GM19099 (cell line): ENCODE measurements around the gene PSMB9.

Source experiments
- POLR2A ChIP-seq: IDR thresholded peaks from 3 replicates; pipeline ENCODE4 v1.6.1; 2011; ENCODE audit warnings: low read depth; ENCODE audit not compliant: insufficient read length; ENCODE audit errors: extremely low read depth

PSMB9 gene

DNA sequence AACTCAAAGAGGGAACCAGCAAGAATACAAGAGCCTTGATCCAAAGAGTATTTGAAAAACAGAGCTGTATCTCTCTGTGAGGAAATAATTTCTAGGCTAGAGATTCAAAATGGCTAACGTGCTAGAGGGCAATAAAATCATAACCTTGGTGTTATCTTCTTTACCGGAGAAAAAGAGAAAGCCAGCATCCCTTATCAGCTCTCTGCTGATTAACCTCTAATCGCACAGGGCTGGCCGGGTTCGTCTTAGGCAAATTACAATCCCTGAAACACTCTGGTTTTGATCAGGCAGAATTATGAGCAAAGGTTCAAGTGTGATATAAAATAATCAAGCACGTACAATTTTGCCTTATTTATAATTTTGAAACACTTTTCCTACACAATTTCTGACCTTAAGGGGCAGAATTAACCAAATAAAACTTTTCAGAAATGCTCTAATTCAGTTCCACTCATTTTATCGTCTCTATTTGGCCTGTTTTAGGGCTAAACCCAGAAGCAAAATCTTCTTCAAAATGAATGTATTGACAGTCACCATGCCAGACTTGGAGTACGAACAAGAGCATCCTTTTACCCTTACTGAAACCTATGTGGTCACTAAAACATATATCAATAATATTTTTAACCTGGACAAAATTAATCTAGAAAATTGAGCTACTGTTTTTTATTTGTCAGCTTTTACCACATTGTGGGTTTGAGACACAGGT is 13.7 kb downstream of the PSMB9 start:
- TF ChIP-seq POLR2A, result no peak

DNA sequence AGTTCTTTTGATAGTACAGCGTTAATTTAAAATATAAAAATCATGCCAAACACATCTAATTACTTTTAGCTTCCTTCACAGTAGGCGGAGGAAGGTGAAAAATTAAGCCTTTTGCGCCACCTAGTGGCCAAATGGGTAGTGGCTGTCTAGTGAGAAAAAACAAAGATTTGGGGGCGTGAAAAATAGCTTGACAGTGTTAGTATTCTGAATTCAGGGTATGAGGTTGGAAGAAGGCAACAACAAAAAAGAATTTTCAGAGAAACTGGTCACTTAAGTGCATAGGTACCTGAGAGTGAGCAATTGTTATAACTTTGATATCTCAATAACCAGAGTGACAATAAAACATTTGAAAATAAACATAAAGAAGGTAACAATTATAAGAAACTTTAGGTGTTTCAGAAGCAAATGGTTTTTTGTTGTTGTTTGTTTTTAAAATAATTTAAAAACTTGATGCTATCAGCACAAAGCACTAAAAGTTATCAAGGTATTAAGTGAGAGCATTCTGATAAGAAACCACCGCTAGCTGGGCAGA is 14.3 kb downstream of the PSMB9 start:
- no peak for TF ChIP-seq POLR2A

DNA sequence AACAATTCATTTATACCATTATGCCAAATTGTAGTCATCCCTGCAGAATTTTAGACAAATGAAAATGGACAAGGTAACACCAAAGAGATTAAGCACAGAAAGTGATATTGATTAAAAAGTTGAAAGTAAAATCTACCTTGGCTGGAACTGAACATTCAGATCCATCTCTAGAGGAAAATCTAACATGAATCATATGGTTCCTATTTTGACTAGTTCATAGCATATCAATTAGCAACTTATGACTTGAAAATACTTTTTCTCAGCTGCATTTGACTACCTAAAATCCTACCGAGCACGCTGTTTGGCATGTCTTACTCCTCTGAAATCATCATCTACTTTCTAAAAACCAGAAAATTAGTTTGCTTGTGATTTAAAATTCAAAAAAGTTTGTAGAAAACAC is 22.6 kb downstream of the PSMB9 start:
- TF ChIP-seq POLR2A, result no peak

DNA sequence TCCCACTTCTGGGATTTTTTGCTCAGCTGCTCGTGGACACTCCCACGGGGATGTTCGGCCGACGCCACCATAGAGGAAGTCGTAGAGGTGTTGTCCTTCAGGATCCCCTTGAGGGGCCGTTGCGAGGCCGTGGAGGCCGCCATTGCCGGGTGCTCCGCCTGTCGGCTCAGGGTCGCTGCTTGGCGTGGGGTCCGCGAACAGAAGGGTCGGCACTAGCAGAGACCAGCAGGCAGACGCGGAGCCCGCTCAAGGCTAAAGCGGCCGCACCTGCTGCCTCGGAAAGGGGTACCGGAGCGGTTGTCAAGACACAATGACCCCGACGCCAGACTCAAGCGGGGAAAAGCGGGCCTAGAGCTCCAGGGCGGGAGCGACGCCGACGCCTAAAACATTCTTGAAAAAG is 25.7 kb downstream of the PSMB9 start:
- TF ChIP-seq POLR2A, result no peak

DNA sequence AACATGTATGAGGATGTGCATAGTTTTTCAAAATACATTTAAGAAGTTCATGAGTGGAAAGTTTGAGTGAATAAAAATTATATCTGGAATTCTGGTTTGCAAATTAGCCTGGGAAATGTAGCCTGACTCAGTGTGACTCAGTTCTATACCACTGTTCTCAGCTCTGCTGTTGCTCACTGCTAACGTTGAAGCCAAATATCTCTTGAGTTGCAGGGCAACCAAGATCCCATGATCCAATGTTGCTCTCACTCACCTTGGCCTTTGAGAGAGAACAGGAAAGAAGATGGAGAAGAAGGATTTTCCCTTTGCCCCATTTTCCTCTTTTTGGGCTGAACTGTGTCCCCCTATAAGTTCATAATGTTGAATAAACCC is 28.9 kb downstream of the PSMB9 start:
- no peak for TF ChIP-seq POLR2A

DNA sequence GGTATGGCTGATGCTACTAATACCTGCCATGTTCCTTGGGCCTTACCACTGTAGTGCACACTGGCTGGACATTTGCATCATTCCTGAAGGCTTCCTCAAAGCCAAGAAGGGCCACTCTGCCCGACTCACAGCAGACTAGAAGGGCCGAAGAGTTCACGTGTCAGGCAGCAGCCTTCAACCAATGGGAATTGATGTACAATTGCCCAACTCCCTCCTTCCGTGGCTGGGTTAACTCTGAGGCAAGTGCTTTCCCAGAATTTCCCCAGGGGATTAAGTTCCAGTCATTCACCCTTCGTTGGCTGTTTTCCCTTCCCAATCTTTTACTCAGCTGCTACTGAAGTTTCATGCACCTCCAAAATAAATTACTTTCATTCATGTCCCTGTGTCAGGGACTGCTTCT is 29.8 kb downstream of the PSMB9 start:
- no peak for TF ChIP-seq POLR2A

DNA sequence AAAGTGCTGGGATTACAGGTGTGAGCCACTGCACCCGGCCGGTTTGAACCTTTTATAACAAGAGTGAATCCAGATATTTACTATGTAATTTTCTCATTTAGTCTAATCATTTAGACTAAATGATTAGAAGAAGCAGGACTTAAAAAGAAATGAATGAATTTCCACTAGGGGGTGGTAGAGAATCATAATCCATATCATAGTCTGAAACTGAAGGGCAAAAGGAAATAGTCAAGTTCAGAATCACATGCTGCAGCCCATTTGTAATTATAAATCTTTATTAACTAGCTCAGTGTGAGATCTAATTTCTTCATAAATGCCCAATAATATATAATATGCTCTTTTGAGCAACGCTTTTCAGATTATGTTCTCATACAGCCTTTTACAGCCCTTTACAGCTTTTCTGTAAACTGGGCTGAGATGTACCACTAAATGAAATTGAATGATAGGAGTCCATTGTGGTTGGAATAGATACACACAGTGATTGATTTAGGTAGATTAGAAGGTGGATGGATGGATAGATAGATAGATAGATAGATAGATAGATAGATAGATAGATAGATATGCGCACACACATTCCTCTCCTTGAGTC is 31.8 kb downstream of the PSMB9 start:
- TF ChIP-seq POLR2A, result no peak

DNA sequence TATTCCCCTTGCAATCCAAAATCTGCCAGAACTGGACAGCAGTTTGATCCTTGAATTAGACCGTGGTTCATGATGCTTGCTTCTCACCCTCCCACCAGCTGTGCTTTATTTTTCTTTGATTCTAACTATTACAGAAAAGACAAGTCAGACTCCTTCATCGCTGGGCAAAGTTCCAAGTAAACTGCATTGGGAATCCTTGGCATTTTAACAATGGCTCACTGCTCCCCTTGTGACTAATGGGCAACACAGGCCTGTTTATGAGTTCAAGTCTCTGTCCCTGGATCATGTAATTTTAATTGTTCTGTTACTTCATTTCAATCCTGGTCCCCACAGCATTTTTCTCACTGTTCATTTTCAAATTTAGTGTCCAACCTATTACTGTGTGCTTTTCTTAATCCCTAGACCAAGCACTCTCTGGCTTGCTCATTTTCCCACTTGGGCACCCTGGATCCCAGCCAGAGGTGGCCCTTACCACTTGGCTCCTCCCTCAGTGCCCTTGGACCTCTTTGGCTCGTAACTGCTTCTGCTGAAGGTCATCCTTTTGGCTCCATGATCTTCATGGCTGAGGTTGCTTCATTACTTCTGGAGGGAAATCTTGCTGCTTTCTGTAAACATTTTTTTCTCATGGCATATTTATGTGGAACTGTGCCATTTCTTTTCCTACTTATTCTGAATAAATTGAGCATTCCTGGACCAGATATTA is 32.8 kb downstream of the PSMB9 start:
- TF ChIP-seq POLR2A, result no peak

DNA sequence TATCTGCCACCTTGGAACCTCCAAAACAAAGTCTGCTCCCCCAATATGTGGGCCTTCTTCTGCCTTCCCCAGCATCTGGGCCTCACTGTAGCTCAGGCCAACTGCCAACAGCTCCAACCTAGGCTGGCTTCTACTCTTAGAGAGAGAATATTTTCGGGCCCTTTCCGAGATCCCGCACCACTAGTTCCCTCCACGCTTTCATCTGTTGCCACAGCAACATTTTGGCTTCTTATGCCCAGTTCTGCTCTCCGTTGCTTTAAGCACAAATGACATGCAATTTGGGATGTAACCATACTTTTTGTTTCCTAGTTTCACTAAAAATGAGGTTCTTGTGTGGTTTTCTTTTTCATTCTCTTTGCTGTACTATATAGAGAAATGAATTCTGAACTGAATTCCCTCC is 33.6 kb downstream of the PSMB9 start:
- TF ChIP-seq POLR2A, result no peak

DNA sequence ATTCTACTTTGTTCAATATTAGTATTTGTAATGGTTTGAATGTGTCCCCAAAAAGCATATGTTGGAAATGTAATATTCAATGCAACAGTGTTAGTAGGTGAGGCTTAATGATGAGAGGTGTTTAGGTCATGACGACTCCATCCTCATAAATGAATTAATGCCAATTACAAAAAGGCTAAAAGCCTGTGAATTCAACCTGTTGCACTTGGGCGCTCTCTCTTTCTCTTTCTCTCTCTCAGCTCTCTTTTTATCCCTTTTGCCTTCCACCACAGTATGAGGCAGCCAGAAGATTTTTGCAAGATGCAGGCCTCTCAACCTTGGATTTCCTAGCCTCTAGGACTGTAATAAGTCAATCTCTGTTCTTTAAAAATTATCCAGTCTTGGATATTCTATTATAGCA is 34.6 kb downstream of the PSMB9 start:
- no peak for TF ChIP-seq POLR2A

DNA sequence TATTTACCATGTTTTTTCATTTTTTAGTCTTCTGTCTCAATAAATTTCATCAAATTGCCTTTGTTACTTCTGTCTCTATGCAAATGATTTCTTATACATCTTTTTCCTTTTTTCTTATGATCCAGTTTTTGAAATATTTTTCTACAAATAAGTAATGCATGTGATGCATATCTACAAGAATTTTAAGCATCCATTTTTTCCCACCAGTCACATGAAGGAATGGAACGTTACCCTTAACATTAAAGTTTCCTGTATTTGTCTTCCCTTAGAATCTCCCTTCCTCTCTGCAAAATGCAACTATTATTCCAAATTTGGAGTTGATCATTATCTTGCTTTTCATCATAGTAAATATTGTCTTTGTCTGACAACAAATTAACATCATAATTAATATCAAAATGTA is 35.5 kb downstream of the PSMB9 start:
- TF ChIP-seq POLR2A, result no peak

DNA sequence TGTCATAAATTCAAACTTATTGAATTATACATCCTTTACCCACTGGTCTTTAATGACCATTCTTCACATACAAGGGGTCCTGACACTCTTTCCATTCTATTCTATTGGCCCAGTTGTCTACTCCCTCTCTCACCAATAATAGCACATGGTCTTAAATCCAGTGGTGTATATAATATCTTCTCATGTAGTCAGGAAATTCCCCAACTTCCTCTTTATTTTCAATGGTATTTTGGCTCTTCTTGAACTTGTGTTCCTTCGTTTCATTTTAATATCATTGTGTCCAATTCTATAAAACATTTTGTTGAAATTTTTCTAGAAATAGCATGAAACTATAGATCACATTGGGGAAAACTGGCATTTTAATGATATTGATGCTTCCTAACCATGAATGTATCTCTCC is 36.8 kb downstream of the PSMB9 start:
- TF ChIP-seq POLR2A, result no peak

DNA sequence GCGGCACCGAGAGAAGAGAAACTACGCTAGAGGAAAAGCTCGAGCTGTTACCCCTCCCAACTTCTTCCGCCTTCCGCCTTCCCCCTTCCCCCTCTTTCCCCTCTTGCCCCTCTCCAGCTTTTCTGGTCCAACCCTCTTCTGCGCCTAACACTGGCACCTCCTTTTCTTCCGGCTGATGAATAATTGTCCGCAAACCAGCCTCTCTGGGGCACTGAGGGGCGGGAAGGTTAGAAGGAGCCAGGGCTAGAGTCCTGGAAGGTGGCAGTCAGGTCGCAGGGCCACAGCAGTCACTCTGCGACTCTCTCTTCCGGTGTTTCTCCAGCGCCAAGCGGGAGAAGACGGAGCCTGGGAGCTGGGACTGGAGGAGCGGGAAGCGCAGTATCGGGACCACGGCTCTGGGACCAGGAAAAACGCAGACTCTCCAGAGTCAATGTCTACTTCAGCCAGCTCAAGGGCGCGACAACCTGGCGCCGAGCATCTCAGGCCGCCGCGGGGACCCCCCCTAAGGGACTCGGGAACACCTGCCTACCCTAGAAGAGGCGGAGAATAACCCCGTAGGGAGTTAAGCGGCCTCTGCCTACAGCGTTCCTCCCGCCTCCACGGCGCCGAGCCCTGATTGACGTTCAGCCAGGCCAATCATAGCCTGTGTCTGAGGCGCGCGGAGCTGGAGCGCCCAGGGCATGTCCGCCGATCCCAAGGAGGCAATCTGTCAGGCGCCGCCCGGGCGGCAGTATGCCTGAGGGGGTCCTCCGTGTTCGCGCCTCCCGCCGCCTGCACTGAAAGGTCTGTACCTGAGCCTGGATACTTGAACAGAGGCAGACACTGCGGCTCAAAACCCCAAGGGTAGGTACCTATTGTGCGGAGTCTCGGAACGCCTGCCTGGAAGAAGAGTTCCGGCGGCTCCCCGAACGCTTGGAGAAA is 40.4 kb downstream of the PSMB9 start:
- TF ChIP-seq POLR2A, result peak; percentile 82

DNA sequence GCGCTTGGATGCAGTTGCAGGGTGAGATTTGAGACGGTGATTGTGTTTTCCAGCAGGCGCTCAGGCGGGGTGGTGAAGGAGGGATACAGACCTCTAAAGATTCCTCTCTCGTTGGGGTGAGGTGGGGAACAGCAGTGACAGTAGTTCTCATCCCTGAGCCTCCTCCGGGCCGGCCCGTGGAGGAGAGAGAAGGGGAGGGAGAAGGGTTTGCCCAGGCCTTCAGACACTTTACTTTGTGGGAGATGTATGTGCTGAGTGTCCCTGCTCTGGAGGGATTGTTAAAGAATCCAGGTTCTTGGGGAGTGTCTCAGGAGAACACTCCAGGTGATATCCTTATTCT is 41.0 kb downstream of the PSMB9 start:
- TF ChIP-seq POLR2A, result no peak

DNA sequence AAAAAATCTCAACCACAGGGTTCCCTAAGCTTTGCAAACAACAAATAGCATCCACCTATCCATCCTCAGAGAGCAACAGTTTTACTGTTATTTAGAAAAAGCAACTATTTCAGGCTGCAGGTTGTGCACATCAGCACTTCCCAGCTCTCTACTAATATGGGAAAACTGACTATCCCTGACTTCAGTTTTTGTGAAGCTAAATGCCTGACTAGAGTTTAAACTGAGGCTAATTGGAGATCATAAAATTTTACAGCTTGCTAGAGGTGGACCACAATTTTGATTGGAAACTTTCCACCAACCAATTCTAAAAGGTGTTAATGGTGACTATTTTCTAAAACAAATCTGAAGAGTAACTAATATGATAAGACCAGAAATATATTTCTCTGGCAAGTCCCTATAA is 50.0 kb downstream of the PSMB9 start:
- TF ChIP-seq POLR2A, result no peak
